RPMI7951 (cell line): ENCODE results near the gene FKBP1A. TPM values are rescaled to one million over a fixed set of nuclear protein-coding genes. Genes with fewer than 3 reads are reported as not detected.

Source experiments
- DNase-seq: peaks from one replicate; pipeline ENCODE4 v3.0.0-alpha.2; 2012; ENCODE audit warnings: low read depth
- total RNA-seq: library from RNA; depleted of rRNA; stranded (reverse); fragments of >200 nt; shearing (Covaris generic); gene quantifications from 2 replicates; pipeline ENCODE4 v1.2.3, GENCODE V29; 2014

The FKBP1A gene
- total RNA-seq, 1 experiment from 2014 or later, result 564 TPM

- DNase-seq, result no peak
These were observed 6.5 kb downstream of the FKBP1A start for GRCh38 chr20:1386323-1386722.

GRCh38 chr20:1383623-1384404, 9.0 kb downstream of the FKBP1A start:
- DNase-seq, result no peak

GRCh38 chr20:1382670-1383069, 10.2 kb downstream of the FKBP1A start:
- DNase-seq, result no peak

GRCh38 chr20:1381753-1382591, 10.9 kb downstream of the FKBP1A start:
- no peak for DNase-seq

- no peak for DNase-seq
These were observed 14.1 kb downstream of the FKBP1A start for GRCh38 chr20:1378735-1379125.

- DNase-seq, result peak; percentile 84
These were observed 14.7 kb downstream of the FKBP1A start for GRCh38 chr20:1377984-1378734.

GRCh38 chr20:1377341-1377871, 15.4 kb downstream of the FKBP1A start:
- no peak for DNase-seq

- DNase-seq, result no peak
These were observed 16.2 kb downstream of the FKBP1A start for GRCh38 chr20:1376408-1377270.

- no peak for DNase-seq
These were observed 16.8 kb downstream of the FKBP1A start for GRCh38 chr20:1376007-1376406.

GRCh38 chr20:1375515-1375914, 17.3 kb downstream of the FKBP1A start:
- peak; percentile 79 for DNase-seq

GRCh38 chr20:1374246-1374645, 18.6 kb downstream of the FKBP1A start:
- DNase-seq, result no peak

- no peak for DNase-seq
These were observed 19.2 kb downstream of the FKBP1A start for GRCh38 chr20:1373614-1374013.

- no peak for DNase-seq
These were observed 19.8 kb downstream of the FKBP1A start for GRCh38 chr20:1373036-1373435.

- no peak for DNase-seq
These were observed 20.9 kb downstream of the FKBP1A start for GRCh38 chr20:1371830-1372539.

- peak; percentile 62 for DNase-seq
These were observed 21.6 kb downstream of the FKBP1A start for GRCh38 chr20:1371202-1371782.

GRCh38 chr20:1370548-1371110, 22.2 kb downstream of the FKBP1A start:
- no peak for DNase-seq

- no peak for DNase-seq
These were observed 22.9 kb downstream of the FKBP1A start for GRCh38 chr20:1369970-1370369.

- DNase-seq, result peak; percentile 75
These were observed 24.2 kb downstream of the FKBP1A start for GRCh38 chr20:1368448-1369199.

- no peak for DNase-seq
These were observed 25.4 kb downstream of the FKBP1A start for GRCh38 chr20:1367479-1367878.
